NCI-H1105 treated with DMSO at 0.1 percent for 48 hours (cell line): ENCODE measurements around the gene CFAP92.

Experiments
- DNase-seq: peaks from one replicate; lab custom pipeline; 2025; lab: John Stamatoyannopoulos, UW

CFAP92 gene, protein sequence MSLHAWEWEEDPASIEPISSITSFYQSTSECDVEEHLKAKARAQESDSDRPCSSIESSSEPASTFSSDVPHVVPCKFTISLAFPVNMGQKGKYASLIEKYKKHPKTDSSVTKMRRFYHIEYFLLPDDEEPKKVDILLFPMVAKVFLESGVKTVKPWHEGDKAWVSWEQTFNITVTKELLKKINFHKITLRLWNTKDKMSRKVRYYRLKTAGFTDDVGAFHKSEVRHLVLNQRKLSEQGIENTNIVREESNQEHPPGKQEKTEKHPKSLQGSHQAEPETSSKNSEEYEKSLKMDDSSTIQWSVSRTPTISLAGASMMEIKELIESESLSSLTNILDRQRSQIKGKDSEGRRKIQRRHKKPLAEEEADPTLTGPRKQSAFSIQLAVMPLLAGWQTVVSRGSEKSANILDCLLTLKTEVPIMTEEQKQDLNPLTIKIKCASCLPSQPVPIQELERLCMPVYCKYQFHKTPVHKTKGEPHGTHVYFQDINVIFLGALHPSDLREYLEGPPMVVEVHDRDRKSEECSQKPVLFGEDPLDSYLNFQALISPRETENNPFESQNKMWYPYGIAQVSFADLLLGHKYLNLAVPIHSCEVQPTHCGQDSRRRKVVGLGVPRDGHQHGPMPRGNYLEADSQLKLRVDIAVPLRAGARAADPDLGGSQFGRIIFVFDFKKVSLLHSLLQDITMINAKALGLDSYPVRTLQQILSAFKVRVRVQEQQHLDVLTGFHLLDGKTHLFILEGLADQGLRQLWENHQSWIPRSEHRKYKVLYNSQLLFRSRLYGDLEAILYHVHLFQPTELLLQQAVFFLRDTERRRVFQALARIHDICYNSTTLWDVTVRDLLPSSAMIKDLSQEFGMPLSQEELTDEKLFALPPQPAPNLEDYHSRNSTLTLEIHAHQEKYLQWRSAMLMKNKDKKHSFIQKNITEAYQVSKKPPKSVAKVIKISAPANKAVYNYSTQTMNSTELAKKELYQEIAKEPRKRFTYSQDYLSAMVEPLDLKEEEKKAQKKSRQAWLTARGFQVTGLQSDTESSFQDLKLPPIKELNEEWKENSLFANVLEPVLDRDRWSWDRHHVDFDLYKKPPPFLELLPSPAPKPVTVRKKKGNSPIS

GRCh38 chr3:128993461-128994172 lies at the start of gene CFAP92:
Gene CFAP92, minus strand, starts transcription at chr3:128994076. Its CDS starts 772 bp downstream, at chr3:128993304.
- peak; percentile 93 for DNase-seq

- DNase-seq = no peak
These were observed 46.9 kb upstream of the CFAP92 start for GRCh38 chr3:129040579-129041300.

DNA sequence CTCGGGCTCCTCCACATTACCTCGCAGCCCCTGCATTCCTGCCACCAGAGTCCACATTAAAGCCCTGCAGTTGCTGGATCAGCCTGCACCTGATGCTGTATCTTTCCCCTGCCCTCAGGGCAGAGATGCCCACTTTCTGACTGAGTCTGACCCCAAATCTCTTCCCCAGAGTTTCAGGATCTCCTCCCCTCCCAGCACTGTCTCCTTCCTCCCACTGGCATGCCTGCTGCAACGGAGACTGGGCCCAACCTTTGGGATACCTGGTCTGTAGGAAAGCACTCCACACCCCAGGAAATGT lies 46.1 kb upstream of the CFAP92 start:
- no peak for DNase-seq

GRCh38 chr3:129039271-129040038 lies 45.6 kb upstream of the CFAP92 start:
- peak; percentile 91 for DNase-seq

GRCh38 chr3:129038121-129038855 lies 44.4 kb upstream of the CFAP92 start:
- no peak for DNase-seq

- no peak for DNase-seq
These were observed 43.2 kb upstream of the CFAP92 start for GRCh38 chr3:129037093-129037419.

GRCh38 chr3:129036222-129037092 lies 42.6 kb upstream of the CFAP92 start:
- no peak for DNase-seq

DNA sequence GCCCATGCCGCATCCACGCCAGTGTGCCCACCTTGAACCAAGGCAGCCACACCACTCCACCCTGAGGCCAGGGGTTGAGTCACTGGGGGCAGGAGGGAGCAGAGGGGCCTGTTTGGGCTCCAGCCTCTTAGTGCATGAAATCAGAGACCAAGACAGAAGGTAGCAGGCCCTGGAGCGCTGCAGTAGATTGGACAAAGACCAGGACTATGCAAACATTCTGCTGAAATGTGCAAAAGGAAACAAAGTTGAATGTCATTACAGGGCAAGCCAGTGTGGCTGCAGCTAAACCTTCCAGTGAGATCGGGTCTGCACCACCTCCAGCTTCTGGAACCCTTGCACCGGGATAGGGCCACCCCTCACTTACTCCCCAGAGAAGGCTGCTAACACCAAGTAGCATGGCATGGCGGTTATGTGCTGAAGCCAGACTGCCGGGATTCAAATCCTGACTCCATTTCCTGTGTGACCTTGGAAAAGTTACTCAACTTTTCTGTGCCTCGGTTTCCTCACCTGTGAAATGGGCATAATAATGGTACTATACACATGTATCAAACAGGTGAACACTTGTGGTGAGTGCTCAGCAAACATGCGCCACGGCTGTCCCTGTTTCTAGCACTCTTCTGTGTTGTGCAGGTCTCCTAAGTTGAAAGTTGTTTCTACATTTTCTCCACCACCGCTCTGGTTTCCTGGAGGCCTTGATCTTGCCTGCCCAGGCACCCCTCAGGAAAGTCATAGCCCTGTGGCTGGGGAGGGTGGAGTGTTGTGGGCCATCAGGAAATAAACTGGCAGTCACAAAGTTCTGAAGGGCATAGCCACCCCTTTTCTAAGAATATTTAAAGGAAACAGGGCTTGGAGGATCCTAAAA lies 41.7 kb upstream of the CFAP92 start:
- no peak for DNase-seq

- no peak for DNase-seq
These were observed 40.8 kb upstream of the CFAP92 start for GRCh38 chr3:129034642-129035041.

DNA sequence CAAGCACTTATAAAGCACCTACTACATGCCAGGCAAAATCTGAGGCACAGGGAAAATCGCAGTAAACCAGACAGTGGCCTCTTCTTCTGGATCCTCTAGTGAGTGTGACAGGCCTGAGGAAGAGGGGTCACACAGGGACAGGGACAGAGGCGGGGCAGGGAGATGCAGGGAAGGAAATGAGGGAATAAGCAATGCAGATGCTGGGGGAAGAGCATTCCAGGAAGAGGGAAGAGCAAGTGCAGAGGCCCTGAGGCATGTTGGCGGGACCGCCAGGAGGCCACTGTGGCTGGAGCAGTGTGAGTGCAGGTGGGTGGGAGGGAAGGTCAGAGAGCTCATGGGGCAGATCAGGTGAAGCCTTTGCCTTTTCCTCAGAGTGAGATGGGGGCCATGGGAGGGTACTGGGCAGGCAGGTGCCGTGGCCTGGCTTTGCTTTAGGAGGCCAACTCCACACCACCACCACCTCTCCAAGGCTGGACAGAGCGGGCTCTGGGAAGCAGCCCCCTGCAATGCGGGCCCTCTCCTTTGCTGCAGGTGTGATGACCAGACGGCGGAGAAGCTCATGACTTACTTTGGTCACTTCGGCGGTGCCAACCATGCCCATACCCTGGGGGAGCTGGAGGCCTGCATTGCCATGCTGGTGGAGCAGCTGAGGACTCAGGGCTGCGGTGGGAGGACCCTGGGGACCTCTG lies 39.9 kb upstream of the CFAP92 start:
- no peak for DNase-seq

DNA sequence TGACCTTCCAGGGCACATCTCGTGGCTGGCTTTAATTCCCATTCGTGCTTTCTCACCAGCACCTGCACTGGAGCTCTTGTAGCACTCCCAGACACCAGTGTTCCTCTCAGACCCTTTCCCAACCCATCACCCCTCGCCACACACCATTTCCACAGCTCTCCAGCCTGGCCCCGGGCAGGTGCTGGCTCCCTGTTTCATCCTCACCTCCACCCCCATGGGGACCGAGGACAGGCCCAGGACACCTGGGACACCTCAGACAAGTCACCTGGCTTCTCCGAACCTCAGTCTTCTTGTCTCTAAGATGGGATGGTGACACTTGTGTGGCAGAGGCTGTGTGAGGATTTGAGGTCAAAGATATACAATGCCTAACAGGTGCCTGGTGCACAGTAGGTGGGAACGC lies 39.3 kb upstream of the CFAP92 start:
- DNase-seq = no peak

DNA sequence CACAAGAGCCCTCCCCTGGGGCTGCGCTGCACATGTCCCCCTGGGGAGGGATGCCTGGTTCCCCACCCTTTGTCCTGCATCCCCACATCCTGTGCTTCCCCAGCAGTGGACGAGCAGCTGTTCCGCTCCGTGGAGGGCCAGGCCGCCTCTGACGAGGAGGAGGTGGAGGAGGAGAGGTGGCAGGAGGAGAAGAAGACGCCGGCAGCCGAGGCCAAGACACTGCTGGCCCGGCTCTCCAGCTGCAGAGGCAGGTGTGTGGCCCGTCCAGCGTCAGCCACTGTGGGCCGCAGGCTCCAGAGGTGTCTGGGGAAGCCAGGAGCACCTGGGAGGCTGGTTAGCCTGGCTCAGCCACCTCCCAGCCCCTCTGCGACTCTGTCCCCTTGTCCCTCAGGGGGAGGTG lies 38.8 kb upstream of the CFAP92 start:
- no peak for DNase-seq

- no peak for DNase-seq
These were observed 37.8 kb upstream of the CFAP92 start for GRCh38 chr3:129031476-129032215.

DNA sequence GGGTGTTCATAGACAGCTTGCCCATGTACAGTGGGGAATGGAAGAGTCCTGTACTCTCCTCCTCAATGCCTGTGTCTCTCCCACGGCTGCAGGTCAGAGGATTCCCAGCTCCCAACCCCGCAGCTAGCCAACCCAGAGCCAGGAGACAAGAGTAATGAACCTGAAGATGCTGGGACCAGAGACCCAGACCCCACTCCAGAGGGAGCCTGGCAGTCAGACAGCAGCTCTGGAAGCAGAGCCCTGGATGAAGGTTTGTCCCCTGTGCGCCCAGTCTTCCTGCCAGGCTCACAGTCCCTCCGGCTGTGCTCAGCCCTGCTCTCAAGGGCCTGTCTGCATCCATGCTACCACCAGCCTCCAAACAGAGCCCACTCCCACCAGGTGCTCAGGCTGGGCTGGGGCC lies 36.7 kb upstream of the CFAP92 start:
- no peak for DNase-seq

- DNase-seq = no peak
These were observed 35.0 kb upstream of the CFAP92 start for GRCh38 chr3:129028866-129029265.

GRCh38 chr3:129027544-129027880 lies 33.6 kb upstream of the CFAP92 start:
- no peak for DNase-seq
